Keratinocyte (primary cell): Measurements from ENCODE around the gene SYT2. TPM values are rescaled to one million over a fixed set of nuclear protein-coding genes. Genes with fewer than 3 reads are reported as not detected.

Experiments used
- DNase-seq: peaks from one replicate; pipeline ENCODE4 v3.0.0-alpha.2; 2011; ENCODE audit warnings: low read depth, missing footprints, low spot score
- FAIRE-seq: peaks from 2 replicates; lab custom pipeline; 2011; peaks lifted over from hg19 to GRCh38; lab: Jason Lieb, UNC
- H2AFZ ChIP-seq: 2 replicates; pipeline ENCODE4 v1.6.0; 2012; ENCODE audit warnings: low read length, control low read depth, inconsistent platforms; ENCODE audit not compliant: control insufficient read depth
- H3K27ac ChIP-seq: 2 replicates; pipeline ENCODE4 v1.5.1; 2011; ENCODE audit warnings: low read length; ENCODE audit not compliant: control insufficient read depth, insufficient read depth
- H3K27me3 ChIP-seq: 3 replicates; pipeline ENCODE4 v1.6.0; 2011; ENCODE audit warnings: low read length; ENCODE audit not compliant: control insufficient read depth, insufficient read depth; ENCODE audit errors: extremely low read depth
- H3K36me3 ChIP-seq, 2 experiments: 2 replicates in 1 of 2; 3 replicates in 1 of 2; pipeline ENCODE4 v1.5.1; 2011; ENCODE audit warnings: low read length in 2 of 2, mild to moderate bottlenecking in 1 of 2; ENCODE audit not compliant: control insufficient read depth in 2 of 2, insufficient read depth in 2 of 2; ENCODE audit errors: extremely low read depth in 1 of 2
- H3K4me1 ChIP-seq: 3 replicates; pipeline ENCODE4 v1.5.1; 2011; ENCODE audit warnings: low read length; ENCODE audit not compliant: control insufficient read depth, insufficient read depth; ENCODE audit errors: extremely low read depth
- H3K4me2 ChIP-seq: 3 replicates; pipeline ENCODE4 v1.6.0; 2011; ENCODE audit warnings: low read depth, low read length; ENCODE audit not compliant: control insufficient read depth, insufficient read depth; ENCODE audit errors: extremely low read depth
- H3K4me3 ChIP-seq, 3 experiments: fragments of 200-600 bp in 1 of 3; sonication (generic) in 1 of 3; 2 replicates in 2 of 3; 3 replicates in 1 of 3; pipeline ENCODE4 v1.5.1; 2011 to 2016; ENCODE audit warnings: low read length in 3 of 3, mild to moderate bottlenecking in 3 of 3, control low read depth in 2 of 3, inconsistent platforms in 1 of 3, low read depth in 1 of 3, mixed read lengths in 1 of 3, mixed run types in 1 of 3, moderate library complexity in 1 of 3; ENCODE audit not compliant: control insufficient read depth in 2 of 3, insufficient read depth in 2 of 3; ENCODE audit errors: extremely low read depth in 1 of 3
- H3K79me2 ChIP-seq: 2 replicates; pipeline ENCODE4 v1.6.0; 2012; ENCODE audit warnings: low read length; ENCODE audit not compliant: control insufficient read depth, insufficient read depth
- H3K9ac ChIP-seq: 3 replicates; pipeline ENCODE4 v1.6.0; 2011; ENCODE audit warnings: low read length; ENCODE audit not compliant: control insufficient read depth, insufficient read depth; ENCODE audit errors: extremely low read depth
- H3K9me1 ChIP-seq: 3 replicates; pipeline ENCODE4 v1.6.0; 2011; ENCODE audit warnings: low read length; ENCODE audit not compliant: control insufficient read depth, insufficient read depth; ENCODE audit errors: extremely low read depth
- H3K9me3 ChIP-seq: 2 replicates; pipeline ENCODE4 v1.5.1; 2012; ENCODE audit warnings: low read depth, low read length; ENCODE audit not compliant: control insufficient read depth
- H4K20me1 ChIP-seq: 3 replicates; pipeline ENCODE4 v1.6.0; 2011; ENCODE audit warnings: low read length; ENCODE audit not compliant: control insufficient read depth, insufficient read depth; ENCODE audit errors: extremely low read depth
- CTCF ChIP-seq, 3 experiments: IDR thresholded peaks in 1 of 3; conservative IDR thresholded peaks in 1 of 3; optimal IDR thresholded peaks in 1 of 3; 2 replicates in 2 of 3; 3 replicates in 1 of 3; pipeline versions ENCODE3 to v1.5.1; 2011; ENCODE audit warnings: low read length in 3 of 3, mild to moderate bottlenecking in 3 of 3, moderate library complexity in 2 of 3, control low read depth in 1 of 3, inconsistent platforms in 1 of 3; ENCODE audit not compliant: insufficient read depth in 2 of 3; ENCODE audit errors: extremely low read depth in 1 of 3
- EZH2 ChIP-seq: IDR thresholded peaks from one replicate; pipeline ENCODE4 v1.6.1; 2012; ENCODE audit warnings: inconsistent platforms, mild to moderate bottlenecking, low read length, moderate library complexity
- dilution Hi-C: fragments of 300-500 bp; cut with MboI; formaldehyde crosslinking; loops from one replicate; pipeline ENCODE4 v1.7.0; 2020; ENCODE audit warnings: low sequenced_read_pairs; ENCODE audit not compliant: extremely low pct_ligation_motif_present
- polyA plus RNA-seq, 5 experiments: library from polyadenylated mRNA; depleted of rRNA in 3 of 5; stranded (reverse) in 3 of 5; stranded (forward) in 1 of 5; unstranded in 1 of 5; fragments of >200 nt; gene quantifications; 1 replicate in 1 of 5; 2 replicates in 3 of 5; 3 replicates in 1 of 5; pipeline versions ENCODE4 v1.2.1 to v1.2.3, GENCODE V29; 2011 to 2012; ENCODE audit warnings: missing spikeins in 2 of 5, low read depth in 1 of 5, low replicate concordance in 1 of 5

Gene SYT2
- polyA plus RNA-seq, 1 donor (not counting 4 experiments of a cell fraction or from before 2014, with no cell fraction given), result not detected

GRCh38 chr1:202661136-202661845, 49.0 kb downstream of the SYT2 start:
- no peak overlapping the region for H3K9ac ChIP-seq
- H3K4me3 ChIP-seq, result no peak overlapping the region
- H3K36me3 ChIP-seq, result no peaks in the 10 kb centered on the region
- H4K20me1 ChIP-seq, result no peaks in the 10 kb centered on the region
- H3K9me1 ChIP-seq, result no peaks in the 10 kb centered on the region
- H3K79me2 ChIP-seq, result no peaks in the 10 kb centered on the region
- H2AFZ ChIP-seq, result no peak overlapping the region
- H3K9me3 ChIP-seq, result no peaks in the 10 kb centered on the region
- H3K27ac ChIP-seq, result no peak overlapping the region
- H3K27me3 ChIP-seq, result peaks cover 22% of the 10 kb centered on the region
- TF ChIP-seq EZH2 (no peak), CTCF (optimal IDR thresholded peaks at IDR 0.05 in 1 of 3, IDR thresholded peaks at IDR 0.05 in 1 of 3, conservative IDR thresholded peaks at IDR 0.05 in 1 of 3; ENCODE audit: extremely low read depth in 1 of 3, insufficient read depth in 2 of 3, low read length in 3 of 3) (peak; percentile 27 to 76 (median 66))
- FAIRE-seq (no peak), DNase-seq (no peak)
- H3K4me2 ChIP-seq, result no peak overlapping the region
- H3K4me1 ChIP-seq, result no peaks in the 10 kb centered on the region
- dilution Hi-C loops, result no loop called here

- Histone ChIP-seq H3K4me2 (no peak overlapping the region), H3K4me3 (no peak overlapping the region), H3K27ac (no peak overlapping the region), H3K9me1 (no peaks in the 10 kb centered on the region), H3K79me2 (no peaks in the 10 kb centered on the region), H3K27me3 (peaks cover 22% of the 10 kb centered on the region), H3K9me3 (no peaks in the 10 kb centered on the region), H3K36me3 (no peaks in the 10 kb centered on the region), H2AFZ (no peak overlapping the region), H3K9ac (no peak overlapping the region), H3K4me1 (no peaks in the 10 kb centered on the region), H4K20me1 (no peaks in the 10 kb centered on the region)
- FAIRE-seq (no peak), DNase-seq (no peak)
- dilution Hi-C loops, result no loop called here
- TF ChIP-seq EZH2 (no peak), CTCF (optimal IDR thresholded peaks at IDR 0.05 in 1 of 3, IDR thresholded peaks at IDR 0.05 in 1 of 3, conservative IDR thresholded peaks at IDR 0.05 in 1 of 3; ENCODE audit: extremely low read depth in 1 of 3, insufficient read depth in 2 of 3, low read length in 3 of 3) (no peak)
These were observed 50.3 kb downstream of the SYT2 start for GRCh38 chr1:202659974-202660373.
